GM19240 (cell line): ENCODE results near the gene EIF4A2.
"Not testable (repeated sequence)": the region's sequence is repeated elsewhere in the genome, so short reads cannot be mapped to it uniquely, and the experiment has no call there.

Experiments
- DNase-seq: peaks from one replicate; pipeline ENCODE4 v3.0.0; 2011; ENCODE audit warnings: low spot score; ENCODE audit not compliant: insufficient read length

EIF4A2 gene

GRCh38 chr3:186784820-186785494 is 1.6 kb downstream of the EIF4A2 start:
- no peak for DNase-seq

GRCh38 chr3:186785495-186786018 is 2.2 kb downstream of the EIF4A2 start:
- no peak for DNase-seq

- no peak for DNase-seq
These were observed 3.5 kb downstream of the EIF4A2 start for GRCh38 chr3:186786922-186787321.

- DNase-seq, result no peak
These were observed 4.5 kb downstream of the EIF4A2 start for GRCh38 chr3:186787642-186788481.

- no peak for DNase-seq
These were observed 5.3 kb downstream of the EIF4A2 start for GRCh38 chr3:186788482-186789370.

- DNase-seq, result no peak
These were observed 6.3 kb downstream of the EIF4A2 start for GRCh38 chr3:186789554-186790260.

- DNase-seq, result no peak
These were observed 7.0 kb downstream of the EIF4A2 start for GRCh38 chr3:186790261-186790981.

- DNase-seq, result no peak
These were observed 15.0 kb downstream of the EIF4A2 start for GRCh38 chr3:186798239-186798874.

- DNase-seq, result no peak
These were observed 16.9 kb downstream of the EIF4A2 start for GRCh38 chr3:186800285-186800684.

GRCh38 chr3:186802701-186803100 is 19.3 kb downstream of the EIF4A2 start:
- DNase-seq, result no peak

GRCh38 chr3:186803447-186803846 is 20.1 kb downstream of the EIF4A2 start:
- DNase-seq, result not testable (repeated sequence)

- DNase-seq, result peak; percentile 64
These were observed 23.0 kb downstream of the EIF4A2 start, which contains the start of gene RFC4 for GRCh38 chr3:186806089-186807055. Gene RFC4 (minus strand): TSS chr3:186806482. CDS start chr3:186804713, 1,769 bp downstream.

- DNase-seq, result no peak
These were observed 23.9 kb downstream of the EIF4A2 start for GRCh38 chr3:186807231-186807630.

GRCh38 chr3:186810336-186810996 is 27.1 kb downstream of the EIF4A2 start:
- no peak for DNase-seq

GRCh38 chr3:186811313-186811712 is 27.9 kb downstream of the EIF4A2 start:
- not testable (repeated sequence) for DNase-seq

- no peak for DNase-seq
These were observed 30.7 kb downstream of the EIF4A2 start for GRCh38 chr3:186814100-186814499.

GRCh38 chr3:186815435-186815834 is 32.1 kb downstream of the EIF4A2 start:
- DNase-seq, result no peak

GRCh38 chr3:186818516-186818915 is 35.1 kb downstream of the EIF4A2 start:
- no peak for DNase-seq
